ENCODE results near the gene DAGLA.

Gene DAGLA

GRCh38 chr11:61747192-61747966, 67.2 kb downstream of the DAGLA start:
- peak; percentile 70 for DNase-seq (ENCODE audit: low spot score)

- DNase-seq (ENCODE audit: low spot score), result no peak
Measured at GRCh38 chr11:61747967-61748285, 67.7 kb downstream of the DAGLA start.

- DNase-seq (ENCODE audit: low spot score), result no peak
Measured at GRCh38 chr11:61749591-61750217, 69.5 kb downstream of the DAGLA start.

- no peak for DNase-seq (ENCODE audit: low spot score)
Measured at GRCh38 chr11:61750631-61751273, 70.6 kb downstream of the DAGLA start.

- DNase-seq (ENCODE audit: low spot score), result no peak
Measured at GRCh38 chr11:61751384-61751783, 71.2 kb downstream of the DAGLA start.

GRCh38 chr11:61752117-61752924, 72.1 kb downstream of the DAGLA start, which contains the start of gene MYRF:
Gene MYRF, plus strand, starts transcription at chr11:61752636. Its CDS starts 109 bp downstream, at chr11:61752745.
- DNase-seq (ENCODE audit: low spot score), result no peak

GRCh38 chr11:61752925-61753521, 72.8 kb downstream of the DAGLA start:
- DNase-seq (ENCODE audit: low spot score), result no peak

GRCh38 chr11:61753672-61754071, 73.5 kb downstream of the DAGLA start:
- no peak for DNase-seq (ENCODE audit: low spot score)

GRCh38 chr11:61754534-61755482, 74.6 kb downstream of the DAGLA start:
- DNase-seq (ENCODE audit: low spot score), result no peak

- no peak for DNase-seq (ENCODE audit: low spot score)
Measured at GRCh38 chr11:61756147-61756451, 75.9 kb downstream of the DAGLA start.

- peak; percentile 76 for DNase-seq (ENCODE audit: low spot score)
Measured at GRCh38 chr11:61756452-61757212, 76.4 kb downstream of the DAGLA start.

- no peak for DNase-seq (ENCODE audit: low spot score)
Measured at GRCh38 chr11:61757213-61757862, 77.1 kb downstream of the DAGLA start.

GRCh38 chr11:61760946-61761345, 80.8 kb downstream of the DAGLA start:
- DNase-seq (ENCODE audit: low spot score), result no peak

GRCh38 chr11:61761440-61762222, 81.4 kb downstream of the DAGLA start:
- no peak for DNase-seq (ENCODE audit: low spot score)

GRCh38 chr11:61762223-61762615, 82.0 kb downstream of the DAGLA start:
- no peak for DNase-seq (ENCODE audit: low spot score)

- DNase-seq (ENCODE audit: low spot score), result no peak
Measured at GRCh38 chr11:61762798-61763197, 82.6 kb downstream of the DAGLA start.

- DNase-seq (ENCODE audit: low spot score), result no peak
Measured at GRCh38 chr11:61763930-61764605, 83.9 kb downstream of the DAGLA start.

- no peak for DNase-seq (ENCODE audit: low spot score)
Measured at GRCh38 chr11:61764606-61765260, 84.5 kb downstream of the DAGLA start.
